Cardiac fibroblast (primary cell): ENCODE results near the gene DAND5.

Source experiments
- DNase-seq, 2 donors: peaks; one replicate each; pipeline versions ENCODE4 v3.0.0 to v3.0.0-alpha.2; 2010; ENCODE audit warnings: low read depth in 2 of 2
- H3K4me3 ChIP-seq, 2 donors: replicated peaks in 1 of 2; 1 replicate in 1 of 2; 2 replicates in 1 of 2; pipeline ENCODE4 v1.5.1; 2011; ENCODE audit warnings: low read depth in 2 of 2, low read length in 2 of 2, mild to moderate bottlenecking in 2 of 2, moderate library complexity in 1 of 2
- TF ChIP-seq, protein P1 (sequence below): IDR thresholded peaks from one replicate; pipeline ENCODE4 v1.5.1; 2011; ENCODE audit warnings: low read depth, mild to moderate bottlenecking, low read length, inconsistent platforms

Gene DAND5

DNA sequence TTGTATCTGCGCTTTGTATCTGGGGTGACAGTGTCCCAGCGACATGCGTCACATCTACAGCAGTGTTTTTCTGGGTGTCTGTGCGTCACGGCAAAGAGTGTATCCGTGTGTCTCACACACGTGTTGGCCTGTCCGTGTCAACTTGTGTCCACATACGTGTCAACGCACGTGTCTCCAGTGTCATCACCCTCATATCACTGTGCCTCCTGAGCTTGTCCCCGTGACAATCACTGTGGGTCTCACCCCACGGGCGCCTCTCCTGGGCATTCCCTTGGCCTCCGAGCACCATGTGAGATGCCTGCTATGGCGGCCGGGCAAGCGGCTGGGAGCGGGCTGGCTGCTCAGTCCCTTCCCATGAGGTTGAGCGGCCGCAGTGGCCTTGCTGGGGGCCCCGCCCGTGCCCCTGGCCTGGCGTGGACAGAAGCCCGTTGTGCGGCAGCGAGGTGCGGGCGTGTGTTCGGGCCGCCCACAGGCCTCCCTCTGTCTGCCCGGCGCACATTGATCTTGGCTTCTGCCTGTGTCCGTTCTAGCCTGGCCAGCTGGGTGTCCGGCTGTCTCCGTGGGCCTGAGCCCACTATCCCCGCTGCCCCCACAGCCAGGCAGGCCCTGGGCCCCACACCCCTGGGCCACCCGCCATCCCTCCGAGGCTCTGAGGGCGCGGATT, 32.3 kb downstream of the DAND5 start:
- no peak for DNase-seq
- TF ChIP-seq, protein P1, sequence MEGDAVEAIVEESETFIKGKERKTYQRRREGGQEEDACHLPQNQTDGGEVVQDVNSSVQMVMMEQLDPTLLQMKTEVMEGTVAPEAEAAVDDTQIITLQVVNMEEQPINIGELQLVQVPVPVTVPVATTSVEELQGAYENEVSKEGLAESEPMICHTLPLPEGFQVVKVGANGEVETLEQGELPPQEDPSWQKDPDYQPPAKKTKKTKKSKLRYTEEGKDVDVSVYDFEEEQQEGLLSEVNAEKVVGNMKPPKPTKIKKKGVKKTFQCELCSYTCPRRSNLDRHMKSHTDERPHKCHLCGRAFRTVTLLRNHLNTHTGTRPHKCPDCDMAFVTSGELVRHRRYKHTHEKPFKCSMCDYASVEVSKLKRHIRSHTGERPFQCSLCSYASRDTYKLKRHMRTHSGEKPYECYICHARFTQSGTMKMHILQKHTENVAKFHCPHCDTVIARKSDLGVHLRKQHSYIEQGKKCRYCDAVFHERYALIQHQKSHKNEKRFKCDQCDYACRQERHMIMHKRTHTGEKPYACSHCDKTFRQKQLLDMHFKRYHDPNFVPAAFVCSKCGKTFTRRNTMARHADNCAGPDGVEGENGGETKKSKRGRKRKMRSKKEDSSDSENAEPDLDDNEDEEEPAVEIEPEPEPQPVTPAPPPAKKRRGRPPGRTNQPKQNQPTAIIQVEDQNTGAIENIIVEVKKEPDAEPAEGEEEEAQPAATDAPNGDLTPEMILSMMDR, result no peak
- peak overlapping the region in 1 of 2 donors; percentile 17 for H3K4me3 ChIP-seq

DNA sequence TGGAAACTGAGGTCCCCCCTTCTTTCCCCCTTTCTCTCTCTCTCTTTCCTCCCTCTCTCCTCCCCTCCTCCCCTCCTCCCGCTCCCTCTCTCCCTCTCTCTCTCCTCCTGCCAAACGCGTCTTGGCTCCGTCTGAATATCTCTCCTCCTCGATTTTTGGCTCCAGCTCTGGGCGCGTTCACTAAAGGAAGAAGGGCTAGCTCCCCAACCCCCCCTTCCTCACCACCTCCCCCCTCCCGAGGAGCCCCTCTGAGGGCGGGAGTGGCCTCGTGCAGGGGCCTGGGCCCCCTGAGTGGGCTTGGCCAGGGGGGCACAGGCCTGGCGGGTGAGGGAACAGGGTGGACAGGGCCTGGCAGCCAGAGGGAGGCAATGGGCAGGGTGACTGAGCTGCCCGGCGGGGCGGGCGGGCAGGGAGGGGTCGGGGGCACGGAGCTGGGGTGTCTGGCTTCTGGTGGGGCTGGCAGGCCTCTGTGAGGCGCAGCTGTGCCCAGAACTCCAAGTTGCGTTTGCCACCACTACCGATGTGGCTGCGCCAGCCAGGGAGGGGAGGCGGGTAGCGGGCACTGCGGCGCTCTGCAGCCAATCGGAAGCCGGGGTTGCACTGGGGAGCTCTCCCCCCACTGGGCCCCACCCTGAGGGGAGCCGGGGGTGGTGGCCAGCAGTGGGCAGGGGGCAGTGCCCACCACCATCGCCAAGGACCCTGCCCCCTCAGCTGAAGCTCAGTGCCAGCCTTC, 33.0 kb downstream of the DAND5 start:
- peak overlapping the region in 1 of 2 donors; percentile 17 for H3K4me3 ChIP-seq
- TF ChIP-seq, protein P1, result no peak
- DNase-seq, result peak in 1 of 2 donors; percentile 80

DNA sequence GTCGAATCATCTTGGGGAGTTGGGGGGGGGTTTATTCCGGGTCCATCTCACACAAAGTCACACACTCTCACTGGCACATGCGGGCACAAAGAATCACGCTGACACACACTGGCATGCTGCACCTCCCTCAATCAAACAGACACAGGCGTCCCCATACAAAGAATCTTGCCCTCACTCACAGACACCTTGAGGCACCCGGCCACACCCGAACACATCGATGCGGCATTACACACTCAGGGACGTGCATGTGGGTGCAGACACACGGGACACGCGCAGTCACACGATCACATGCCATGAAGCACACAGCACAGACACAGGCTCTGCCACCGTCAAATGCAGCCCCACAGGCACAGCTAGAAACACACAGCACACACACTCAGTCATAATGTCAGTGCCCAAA, 33.7 kb downstream of the DAND5 start:
- no peak overlapping the region for H3K4me3 ChIP-seq
- no peak for DNase-seq
- TF ChIP-seq, protein P1, result no peak

DNA sequence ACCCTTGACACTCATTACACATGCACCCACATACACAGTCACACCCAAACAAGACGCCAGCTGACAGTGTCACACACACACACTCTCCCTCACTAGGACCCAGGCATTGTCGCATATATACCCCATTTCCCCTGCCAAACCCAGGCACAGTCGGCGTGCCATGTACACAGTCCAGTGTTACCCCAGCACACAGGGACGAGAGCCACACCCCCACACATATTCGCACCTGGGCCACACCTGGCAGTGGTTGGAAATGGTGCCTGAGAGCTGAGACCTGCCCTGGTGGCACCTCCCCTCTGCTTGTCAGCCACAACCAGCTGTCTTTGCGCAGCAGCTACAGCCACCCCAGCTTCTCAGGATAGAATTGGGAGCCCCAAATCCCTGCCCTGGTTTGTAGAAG, 34.9 kb downstream of the DAND5 start:
- DNase-seq, result no peak
- TF ChIP-seq, protein P1, result no peak
- no peak overlapping the region for H3K4me3 ChIP-seq

DNA sequence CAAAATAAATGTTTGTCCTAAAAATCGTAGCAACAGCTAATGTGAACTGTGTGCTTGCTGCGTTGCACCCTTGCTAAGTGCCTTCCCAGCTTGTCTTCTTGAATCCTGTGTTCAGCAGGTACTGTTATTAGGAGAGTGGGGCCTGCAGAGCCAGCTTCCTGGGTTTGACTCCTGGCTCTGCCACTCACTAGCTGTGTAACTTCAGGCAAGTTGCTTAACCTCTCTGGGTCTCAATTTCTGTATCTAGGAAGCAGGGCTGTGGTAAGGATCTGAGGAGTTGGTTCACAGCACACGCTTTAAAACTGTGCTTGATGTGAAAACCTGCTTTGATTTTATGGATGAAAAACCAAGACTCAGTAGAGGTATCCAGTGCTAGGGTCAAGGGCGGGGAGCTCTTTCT, 35.9 kb downstream of the DAND5 start:
- no peak for DNase-seq
- TF ChIP-seq, protein P1, result no peak
- no peak overlapping the region for H3K4me3 ChIP-seq

DNA sequence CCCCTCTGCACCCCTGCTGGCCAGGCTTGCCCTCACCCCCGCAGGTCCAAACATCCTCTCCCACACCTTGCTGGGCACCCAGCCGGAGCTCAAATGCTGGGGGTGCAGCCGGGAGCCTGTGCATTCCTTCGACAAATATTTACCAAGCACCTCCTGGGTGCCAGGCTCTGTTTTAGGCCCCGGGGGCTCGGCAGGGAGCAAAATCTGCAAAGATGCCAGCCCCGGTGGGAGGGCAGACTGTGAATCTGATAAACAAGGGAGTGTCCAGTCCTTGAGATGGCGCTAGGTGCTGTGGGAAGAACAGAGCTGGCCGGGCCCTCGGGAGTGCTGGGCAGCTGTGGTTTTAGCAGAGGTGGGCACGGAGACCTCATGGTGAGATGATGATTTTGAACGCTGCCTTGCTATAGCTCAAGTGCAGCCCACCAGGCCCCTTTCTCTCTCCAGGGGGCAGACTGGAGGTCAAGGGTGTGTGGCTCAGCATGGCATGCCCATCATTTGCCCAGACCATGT, 36.5 kb downstream of the DAND5 start:
- TF ChIP-seq, protein P1, result no peak
- DNase-seq, result no peak
- H3K4me3 ChIP-seq, result no peak overlapping the region
